Bone marrow (tissue), 2 donors: ENCODE measurements around the gene SYTL2.

Experiments used
- DNase-seq, 2 donors: peaks; one replicate each; lab custom pipeline; 2025; lab: John Stamatoyannopoulos, UW

SYTL2 gene

GRCh38 chr11:85826116-85826855 lies 15.3 kb upstream of the SYTL2 start:
- no peak for DNase-seq

GRCh38 chr11:85825616-85826015 lies 14.7 kb upstream of the SYTL2 start:
- DNase-seq: no peak

GRCh38 chr11:85823816-85824215 lies 12.9 kb upstream of the SYTL2 start:
- no peak for DNase-seq

- DNase-seq: no peak
Measured at GRCh38 chr11:85822814-85823213, 11.9 kb upstream of the SYTL2 start.

GRCh38 chr11:85821636-85822035 lies 10.7 kb upstream of the SYTL2 start:
- DNase-seq: no peak

GRCh38 chr11:85819441-85819840 lies 8.5 kb upstream of the SYTL2 start:
- no peak for DNase-seq

GRCh38 chr11:85815186-85815931 lies 4.4 kb upstream of the SYTL2 start:
- no peak for DNase-seq

- no peak for DNase-seq
Measured at GRCh38 chr11:85813721-85814120, 2.8 kb upstream of the SYTL2 start.

GRCh38 chr11:85811624-85812023 lies 683 bp upstream of the SYTL2 start:
- DNase-seq: no peak

- DNase-seq: no peak
Measured at GRCh38 chr11:85810521-85810870, 445 bp downstream of the SYTL2 start.

- DNase-seq: peak in 1 of 2 donors; percentile 50
Measured at GRCh38 chr11:85809863-85810262, 1.1 kb downstream of the SYTL2 start.

- no peak for DNase-seq
Measured at GRCh38 chr11:85809191-85809590, 1.8 kb downstream of the SYTL2 start.

- no peak for DNase-seq
Measured at GRCh38 chr11:85806876-85807275, 4.1 kb downstream of the SYTL2 start.

GRCh38 chr11:85806016-85806415 lies 4.9 kb downstream of the SYTL2 start:
- DNase-seq: no peak

GRCh38 chr11:85805387-85805786 lies 5.6 kb downstream of the SYTL2 start:
- no peak for DNase-seq

GRCh38 chr11:85803920-85804319 lies 7.0 kb downstream of the SYTL2 start:
- no peak for DNase-seq

- DNase-seq: no peak
Measured at GRCh38 chr11:85803303-85803702, 7.6 kb downstream of the SYTL2 start.

- DNase-seq: no peak
Measured at GRCh38 chr11:85801527-85801926, 9.4 kb downstream of the SYTL2 start.

GRCh38 chr11:85800595-85801342 lies 10.2 kb downstream of the SYTL2 start:
- no peak for DNase-seq

- DNase-seq: no peak
Measured at GRCh38 chr11:85799142-85799541, 11.8 kb downstream of the SYTL2 start.

- DNase-seq: no peak
Measured at GRCh38 chr11:85798361-85798760, 12.6 kb downstream of the SYTL2 start.

- DNase-seq: no peak
Measured at GRCh38 chr11:85795712-85796487, 15.0 kb downstream of the SYTL2 start.
